Neuronal stem cell (in vitro differentiated cells): ENCODE measurements around the gene DCDC1.

Source experiments
- DNase-seq: peaks from one replicate; pipeline ENCODE4 v3.0.0-alpha.2; 2013; ENCODE audit warnings: low spot score
- H2AFZ ChIP-seq: one replicate; pipeline ENCODE4 v1.6.1; 2013; ENCODE audit warnings: mild to moderate bottlenecking, low read length, inconsistent platforms
- H2AK5ac ChIP-seq: 2 replicates; pipeline ENCODE4 v1.6.1; 2013; ENCODE audit warnings: low read depth, mild to moderate bottlenecking, inconsistent platforms, low read length, moderate library complexity, mixed read lengths
- H2BK120ac ChIP-seq: 2 replicates; pipeline ENCODE4 v1.6.1; 2013; ENCODE audit warnings: low read depth, mild to moderate bottlenecking, inconsistent platforms, low read length, moderate library complexity, mixed read lengths
- H2BK12ac ChIP-seq: one replicate; pipeline ENCODE4 v1.6.1; 2013; ENCODE audit warnings: low read length, inconsistent platforms
- H2BK15ac ChIP-seq: 2 replicates; pipeline ENCODE4 v1.6.1; 2013; ENCODE audit warnings: mild to moderate bottlenecking, low read length, inconsistent platforms, mixed read lengths
- H2BK5ac ChIP-seq: one replicate; pipeline ENCODE4 v1.6.1; 2013; ENCODE audit warnings: inconsistent platforms, mild to moderate bottlenecking, low read length, moderate library complexity
- H3K14ac ChIP-seq: one replicate; pipeline ENCODE4 v1.6.1; 2013; ENCODE audit warnings: low read length, inconsistent platforms
- H3K18ac ChIP-seq: 2 replicates; pipeline ENCODE4 v1.6.1; 2013; ENCODE audit warnings: low read length, inconsistent platforms
- H3K23ac ChIP-seq: 2 replicates; pipeline ENCODE4 v1.6.1; 2013; ENCODE audit warnings: low read depth, mild to moderate bottlenecking, mixed read lengths, low read length, inconsistent platforms; ENCODE audit not compliant: poor library complexity
- H3K27ac ChIP-seq: replicated peaks from 3 replicates; pipeline ENCODE4 v1.5.1; 2013; ENCODE audit warnings: low read length, inconsistent platforms
- H3K27me3 ChIP-seq, 3 experiments: 2 replicates each; pipeline ENCODE4 v1.6.1; 2013; ENCODE audit warnings: low read length in 3 of 3, mild to moderate bottlenecking in 2 of 3, inconsistent platforms in 1 of 3, low read depth in 1 of 3, mixed read lengths in 1 of 3, moderate library complexity in 1 of 3; ENCODE audit not compliant: control insufficient read depth in 3 of 3, insufficient read depth in 3 of 3
- H3K36me3 ChIP-seq, 2 donors: replicated peaks in 1 of 2; 2 replicates each; pipeline ENCODE4 v1.6.1; 2013; ENCODE audit warnings: low read length in 2 of 2; ENCODE audit not compliant: control insufficient read depth in 2 of 2, insufficient read depth in 2 of 2
- H3K4ac ChIP-seq: 2 replicates; pipeline ENCODE4 v1.6.1; 2013; ENCODE audit warnings: inconsistent platforms, mild to moderate bottlenecking, low read length, moderate library complexity
- H3K4me1 ChIP-seq, 2 donors: 1 replicate in 1 of 2; 2 replicates in 1 of 2; pipeline ENCODE4 v1.6.1; 2013; ENCODE audit warnings: low read length in 2 of 2, low read depth in 1 of 2; ENCODE audit not compliant: control insufficient read depth in 2 of 2, insufficient read depth in 1 of 2
- H3K4me2 ChIP-seq: one replicate; pipeline ENCODE4 v1.6.1; 2013; ENCODE audit warnings: mild to moderate bottlenecking, low read length, inconsistent platforms; ENCODE audit not compliant: insufficient read depth, poor library complexity, severe bottlenecking
- H3K4me3 ChIP-seq, 2 donors: 2 replicates each; pipeline ENCODE4 v1.5.1; 2013; ENCODE audit warnings: low read length in 2 of 2, mild to moderate bottlenecking in 2 of 2, inconsistent platforms in 1 of 2, moderate library complexity in 1 of 2
- H3K79me1 ChIP-seq: one replicate; pipeline ENCODE4 v1.6.1; 2013; ENCODE audit warnings: low read depth, mild to moderate bottlenecking, inconsistent platforms, low read length, moderate library complexity
- H3K9ac ChIP-seq: one replicate; pipeline ENCODE4 v1.6.1; 2013; ENCODE audit warnings: mild to moderate bottlenecking, low read depth, low read length, inconsistent platforms; ENCODE audit not compliant: poor library complexity
- H3K9me3 ChIP-seq, 2 donors: replicated peaks in 1 of 2; 2 replicates each; pipeline versions ENCODE3 to v1.6.1; 2013; ENCODE audit warnings: low read length in 2 of 2, mild to moderate bottlenecking in 2 of 2, inconsistent platforms in 1 of 2, low read depth in 1 of 2, mixed read lengths in 1 of 2, moderate library complexity in 1 of 2; ENCODE audit not compliant: control insufficient read depth in 2 of 2, insufficient read depth in 1 of 2
- H4K8ac ChIP-seq: one replicate; pipeline ENCODE4 v1.6.1; 2013; ENCODE audit warnings: low read depth, mild to moderate bottlenecking, inconsistent platforms, low read length, moderate library complexity
- H4K91ac ChIP-seq: one replicate; pipeline ENCODE4 v1.6.1; 2013; ENCODE audit warnings: low read length, low read depth, mild to moderate bottlenecking, inconsistent platforms; ENCODE audit not compliant: poor library complexity
- WGBS, 2 donors: extraction: QIAGEN DNeasy Blood & Tissue Kit; methylation state at CpG; one replicate each; pipeline ENCODE4 v1.1.7; 2013; ENCODE audit warnings: missing lambda C conversion rate in 2 of 2, mixed read lengths in 1 of 2; ENCODE audit not compliant: insufficient read length in 2 of 2, insufficient replicate concordance in 1 of 2; ENCODE audit errors: extremely low coverage in 2 of 2; 5-methylcytosine and 5-hydroxymethylcytosine counted together

Gene DCDC1

DNA sequence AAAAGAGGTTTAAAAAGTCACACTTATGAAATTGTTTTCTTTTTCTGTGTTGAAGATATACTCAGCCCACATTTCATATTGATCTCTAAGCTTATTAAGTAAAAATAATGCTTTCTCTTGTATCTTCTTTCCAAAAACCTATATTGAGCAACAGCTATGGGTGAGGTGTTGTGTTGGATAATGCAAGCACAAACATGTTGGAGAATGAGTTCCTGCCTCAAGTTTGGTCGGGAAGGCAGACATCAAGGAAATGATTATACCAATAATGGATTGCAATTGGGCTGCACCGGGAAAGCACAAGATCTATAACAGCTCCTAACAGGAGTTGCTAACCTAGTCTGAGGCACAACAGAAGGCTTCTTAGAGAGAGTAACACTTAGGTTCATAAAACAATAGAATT is 474.5 kb downstream of the DCDC1 start:
- no peak overlapping the region for H3K9ac ChIP-seq
- no CpG with 5 or more reads among the region's 2 CpGs for WGBS, 2 donors
- H2AFZ ChIP-seq = no peak overlapping the region
- H2AK5ac ChIP-seq = no peak overlapping the region
- H4K8ac ChIP-seq = no peak overlapping the region
- no peaks in the 10 kb centered on the region for H3K9me3 ChIP-seq
- no peaks in the 10 kb centered on the region for H3K27me3 ChIP-seq
- DNase-seq = no peak
- H3K18ac ChIP-seq = no peak overlapping the region
- no peak overlapping the region for H3K4me2 ChIP-seq
- no peaks in the 10 kb centered on the region for H3K4me1 ChIP-seq
- H3K14ac ChIP-seq = no peak overlapping the region
- no peak overlapping the region for H3K4ac ChIP-seq
- H2BK5ac ChIP-seq = no peak overlapping the region
- no peak overlapping the region for H2BK120ac ChIP-seq
- no peak overlapping the region for H3K4me3 ChIP-seq
- no peak overlapping the region for H3K23ac ChIP-seq
- no peak overlapping the region for H2BK15ac ChIP-seq
- no peaks in the 10 kb centered on the region for H3K79me1 ChIP-seq
- H3K27ac ChIP-seq = no peak overlapping the region
- no peaks in the 10 kb centered on the region for H3K36me3 ChIP-seq
- no peak overlapping the region for H4K91ac ChIP-seq
- H2BK12ac ChIP-seq = no peak overlapping the region

DNA sequence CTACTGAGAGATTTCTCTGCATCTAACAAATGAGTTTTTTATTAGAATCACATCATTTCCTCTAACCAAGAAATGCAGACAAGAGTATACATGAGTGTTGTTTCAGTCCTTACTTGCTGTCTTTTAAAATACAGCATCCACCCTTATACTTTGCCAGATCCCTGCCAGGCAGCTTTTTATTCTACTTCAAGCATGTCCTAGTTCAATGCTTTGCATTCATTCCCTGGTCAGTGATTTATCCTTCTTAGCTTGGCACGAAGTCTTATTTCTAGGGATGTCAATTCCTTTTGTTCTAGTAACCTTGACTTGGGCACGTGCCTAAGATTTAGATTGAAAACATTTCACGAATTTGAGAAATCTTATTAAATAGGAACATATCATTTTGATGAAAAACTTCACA is 476.2 kb downstream of the DCDC1 start:
- no peak overlapping the region for H3K18ac ChIP-seq
- DNase-seq = no peak
- H3K27me3 ChIP-seq = no peaks in the 10 kb centered on the region
- H2BK120ac ChIP-seq = no peak overlapping the region
- no peak overlapping the region for H4K91ac ChIP-seq
- no peak overlapping the region for H3K9ac ChIP-seq
- H2BK12ac ChIP-seq = no peak overlapping the region
- H3K9me3 ChIP-seq = no peaks in the 10 kb centered on the region
- H3K23ac ChIP-seq = no peak overlapping the region
- H2AK5ac ChIP-seq = no peak overlapping the region
- no peak overlapping the region for H2AFZ ChIP-seq
- H3K4me3 ChIP-seq = no peak overlapping the region
- no CpG with 5 or more reads among the region's 3 CpGs for WGBS, 2 donors
- H3K27ac ChIP-seq = no peak overlapping the region
- no peak overlapping the region for H2BK5ac ChIP-seq
- no peaks in the 10 kb centered on the region for H3K36me3 ChIP-seq
- H3K14ac ChIP-seq = no peak overlapping the region
- no peak overlapping the region for H2BK15ac ChIP-seq
- H3K79me1 ChIP-seq = no peaks in the 10 kb centered on the region
- H3K4me2 ChIP-seq = no peak overlapping the region
- H4K8ac ChIP-seq = no peak overlapping the region
- no peak overlapping the region for H3K4ac ChIP-seq
- no peaks in the 10 kb centered on the region for H3K4me1 ChIP-seq

DNA sequence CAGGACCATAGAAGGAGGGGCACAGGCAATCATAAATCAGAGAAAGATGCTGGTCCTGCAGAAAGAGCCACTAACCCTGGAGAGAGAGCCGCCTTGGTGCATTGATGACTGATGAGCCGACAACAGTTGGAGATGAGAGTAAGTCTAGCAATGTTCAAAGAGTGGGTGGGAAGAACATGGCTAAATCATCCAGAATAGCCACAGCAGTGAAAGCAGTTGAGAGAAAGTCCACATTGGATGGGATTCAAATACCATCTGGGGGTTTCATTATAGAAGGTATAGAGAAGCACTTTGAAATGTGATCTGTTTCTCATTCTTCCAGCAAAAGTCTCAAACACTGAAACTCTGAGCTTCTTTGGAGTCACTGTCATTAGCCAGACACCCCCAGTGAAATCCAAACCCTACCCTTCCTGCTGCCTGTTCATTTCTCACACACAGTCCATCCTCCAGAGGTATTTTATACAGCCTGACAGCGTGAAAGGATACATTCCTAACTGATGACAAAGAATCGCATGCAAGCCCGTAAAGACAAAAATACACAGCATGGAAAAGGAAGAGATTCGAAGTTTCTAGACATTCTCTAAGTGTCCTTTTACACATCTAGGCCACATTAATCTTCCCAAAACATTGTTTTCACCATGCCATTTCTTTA is 480.3 kb downstream of the DCDC1 start:
- Histone ChIP-seq H2AK5ac (no peak overlapping the region), H3K4ac (no peak overlapping the region), H4K8ac (no peak overlapping the region), H2BK120ac (no peak overlapping the region), H3K9me3 (no peaks in the 10 kb centered on the region), H3K9ac (no peak overlapping the region), H2BK12ac (no peak overlapping the region), H3K79me1 (no peaks in the 10 kb centered on the region), H4K91ac (no peak overlapping the region), H2BK5ac (no peak overlapping the region), H3K4me1 (no peaks in the 10 kb centered on the region), H3K4me2 (no peak overlapping the region), H3K23ac (no peak overlapping the region), H2AFZ (no peak overlapping the region), H3K36me3 (no peaks in the 10 kb centered on the region), H3K27me3 (no peaks in the 10 kb centered on the region), H3K18ac (no peak overlapping the region), H3K27ac (no peak overlapping the region), H3K14ac (no peak overlapping the region), H3K4me3 (no peak overlapping the region), H2BK15ac (no peak overlapping the region)
- no CpG with 5 or more reads among the region's 6 CpGs for WGBS, 2 donors
- DNase-seq = no peak

DNA sequence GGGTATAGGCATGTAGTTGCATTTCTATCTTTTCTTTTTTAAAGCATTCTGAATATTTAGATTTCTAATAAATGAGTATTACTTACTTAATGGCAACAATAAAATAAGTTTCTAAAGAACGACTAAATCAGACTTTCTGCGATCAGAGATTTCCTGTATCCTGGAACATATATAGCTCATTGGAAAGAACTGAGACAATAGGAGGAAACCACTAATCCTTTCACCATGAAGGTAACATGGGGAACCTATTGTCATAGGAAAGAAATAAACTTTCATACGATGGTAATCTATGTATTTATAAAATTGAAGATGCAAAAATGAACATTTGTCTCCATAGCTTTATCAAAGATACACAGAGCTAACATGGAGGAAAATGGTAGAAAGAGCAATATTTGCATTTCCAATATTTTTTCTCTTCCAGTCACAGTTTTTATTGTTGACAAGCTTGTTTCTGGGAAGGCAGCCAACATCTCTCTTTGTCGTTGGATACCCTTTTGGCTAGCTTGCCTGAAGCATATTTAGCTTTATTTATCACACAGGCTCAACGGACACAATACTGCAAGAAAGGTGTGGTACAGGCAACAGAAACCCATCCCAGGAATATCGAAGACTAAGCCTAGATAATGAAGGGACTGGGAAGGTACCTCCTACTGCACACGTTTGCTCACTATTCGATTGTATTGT is 490.1 kb downstream of the DCDC1 start:
- no peak overlapping the region for H3K18ac ChIP-seq
- H3K27ac ChIP-seq = no peak overlapping the region
- no peak overlapping the region for H4K8ac ChIP-seq
- H3K4ac ChIP-seq = no peak overlapping the region
- no peak overlapping the region for H2BK5ac ChIP-seq
- no peaks in the 10 kb centered on the region for H3K79me1 ChIP-seq
- no CpG with 5 or more reads among the region's 8 CpGs for WGBS, 2 donors
- H3K36me3 ChIP-seq = no peaks in the 10 kb centered on the region
- H3K9ac ChIP-seq = no peak overlapping the region
- no peak overlapping the region for H2BK120ac ChIP-seq
- no peak overlapping the region for H4K91ac ChIP-seq
- H2AFZ ChIP-seq = no peak overlapping the region
- no peak overlapping the region for H2AK5ac ChIP-seq
- no peaks in the 10 kb centered on the region for H3K27me3 ChIP-seq
- DNase-seq = no peak
- no peak overlapping the region for H2BK12ac ChIP-seq
- no peaks in the 10 kb centered on the region for H3K9me3 ChIP-seq
- no peak overlapping the region for H3K4me3 ChIP-seq
- H3K14ac ChIP-seq = no peak overlapping the region
- peaks cover 0 to 1% of the 10 kb centered on the region in 2 donors for H3K4me1 ChIP-seq
- no peak overlapping the region for H3K4me2 ChIP-seq
- no peak overlapping the region for H3K23ac ChIP-seq
- H2BK15ac ChIP-seq = no peak overlapping the region
